GM23338 (cell line): Measurements from ENCODE around the gene PLEKHA7. TPM values are rescaled to one million over a fixed set of nuclear protein-coding genes. Genes with fewer than 3 reads are reported as not detected.

ENCODE experiments used
- ATAC-seq: fragments of 200-7000 bp; cut with Tn5 transposase; 3 replicates; pipeline ENCODE4 v1.9.1; 2020
- DNase-seq: peaks from one replicate; pipeline ENCODE4 v3.0.0-alpha.2; 2015; ENCODE audit warnings: low spot score
- H2AFZ ChIP-seq: fragments of 200-600 bp; sonication (generic); 2 replicates; pipeline ENCODE4 v1.8.0; 2016; ENCODE audit warnings: antibody characterized with exemption, mild to moderate bottlenecking, moderate library complexity
- H3F3A ChIP-seq: fragments of 200-600 bp; sonication (generic); replicated peaks from 2 replicates; pipeline ENCODE4 v1.8.0; 2017; ENCODE audit warnings: antibody characterized with exemption, mixed run types, low read depth
- H3K27ac ChIP-seq: fragments of 200-600 bp; sonication (generic); 2 replicates; pipeline ENCODE4 v1.6.1; 2016; ENCODE audit warnings: low read depth
- H3K27me3 ChIP-seq: fragments of 200-600 bp; sonication (generic); 2 replicates; pipeline ENCODE4 v1.8.0; 2016; ENCODE audit warnings: mild to moderate bottlenecking, mixed run types, moderate library complexity; ENCODE audit not compliant: insufficient read depth
- H3K36me3 ChIP-seq: fragments of 200-600 bp; sonication (generic); 2 replicates; pipeline ENCODE4 v1.8.0; 2016; ENCODE audit warnings: mild to moderate bottlenecking; ENCODE audit not compliant: insufficient read depth
- H3K4me1 ChIP-seq: fragments of 200-600 bp; sonication (generic); 2 replicates; pipeline ENCODE4 v1.8.0; 2016; ENCODE audit warnings: mild to moderate bottlenecking, moderate library complexity; ENCODE audit not compliant: insufficient read depth
- H3K4me2 ChIP-seq: fragments of 200-600 bp; sonication (generic); 2 replicates; pipeline ENCODE4 v1.7.1; 2017; ENCODE audit warnings: mixed run types
- H3K4me3 ChIP-seq: fragments of 200-600 bp; sonication (generic); 2 replicates; pipeline ENCODE4 v1.6.1; 2016; ENCODE audit warnings: mixed run types
- H3K79me2 ChIP-seq: fragments of 200-600 bp; sonication (generic); replicated peaks from 2 replicates; pipeline ENCODE4 v1.8.0; 2017; ENCODE audit warnings: mild to moderate bottlenecking; ENCODE audit not compliant: insufficient read depth
- H3K9me2 ChIP-seq: fragments of 200-600 bp; sonication (generic); 2 replicates; pipeline ENCODE4 v1.8.0; 2017; ENCODE audit not compliant: insufficient read depth
- H4K20me1 ChIP-seq: fragments of 200-600 bp; sonication (generic); replicated peaks from 2 replicates; pipeline ENCODE4 v1.8.0; 2017; ENCODE audit warnings: mild to moderate bottlenecking; ENCODE audit not compliant: insufficient read depth
- H3K27ac Mint-ChIP-seq: 2 replicates; pipeline ENCODE4 v1.8.0; 2020; ENCODE audit warnings: inconsistent platforms, mild to moderate bottlenecking, moderate library complexity, mixed read lengths
- H3K27me3 Mint-ChIP-seq: 3 replicates; pipeline ENCODE4 v1.8.0; 2022; ENCODE audit warnings: low read depth, mild to moderate bottlenecking, moderate library complexity, mixed read lengths, inconsistent platforms; ENCODE audit not compliant: insufficient read depth, poor library complexity
- H3K36me3 Mint-ChIP-seq: 3 replicates; pipeline ENCODE4 v1.8.0; 2021; ENCODE audit warnings: low read depth, mild to moderate bottlenecking, inconsistent platforms, moderate library complexity, mixed read lengths
- H3K4me1 Mint-ChIP-seq: 3 replicates; pipeline ENCODE4 v1.8.0; 2020; ENCODE audit warnings: mild to moderate bottlenecking, inconsistent platforms, mixed read lengths
- H3K4me3 Mint-ChIP-seq: 3 replicates; pipeline ENCODE4 v1.8.0; 2021; ENCODE audit warnings: moderate library complexity, mild to moderate bottlenecking, inconsistent platforms, mixed read lengths
- H3K9me3 Mint-ChIP-seq: 3 replicates; pipeline ENCODE4 v1.8.0; 2020; ENCODE audit warnings: moderate library complexity, mild to moderate bottlenecking, inconsistent platforms, mixed read lengths
- CTCF ChIP-seq, 2 experiments: fragments of 200-600 bp in 1 of 2; sonication (generic) in 1 of 2; conservative IDR thresholded peaks; 2 replicates each; pipeline versions ENCODE4 v1.5.1 to v1.6.1; 2016 to 2017; ENCODE audit warnings: antibody characterized with exemption in 2 of 2, low read depth in 2 of 2, mild to moderate bottlenecking in 2 of 2, moderate library complexity in 1 of 2
- ETS1 ChIP-seq: IDR thresholded peaks from 2 replicates; pipeline ENCODE4 v1.6.1; 2016; ENCODE audit warnings: antibody characterized with exemption
- EZH2phosphoT487 ChIP-seq: fragments of 200-600 bp; sonication (generic); IDR thresholded peaks from one replicate; pipeline ENCODE4 v1.8.1; 2018; ENCODE audit warnings: antibody characterized with exemption; ENCODE audit not compliant: unreplicated experiment
- ZNF462 ChIP-seq: fragments of 250-450 bp; sonication (Bioruptor Pico); IDR thresholded peaks from 2 replicates; pipeline ENCODE4 v1.5.0; 2020; ENCODE audit warnings: mild to moderate bottlenecking, moderate library complexity
- polyA plus RNA-seq: library from polyadenylated mRNA; unstranded; fragments of >200 nt; fragmentation: Nextera tagmentation; extraction: Ambion mirVana; gene quantifications from 2 replicates; pipeline ENCODE4 v1.2.1, GENCODE V29; 2016
- total RNA-seq: library from RNA; depleted of rRNA; stranded (reverse); fragments of >200 nt; shearing (Covaris generic); gene quantifications from 2 replicates; pipeline ENCODE4 v1.2.3, GENCODE V29; 2014

PLEKHA7 gene
- total and polyA plus RNA-seq, 2 experiments from 2014 or later = 9.7 to 15.8 TPM

GRCh38 chr11:16993495-16993894 lies 20.7 kb downstream of the PLEKHA7 start:
- Histone ChIP-seq H3K4me3 (no peak overlapping the region), H4K20me1 (peaks cover 9% of the 10 kb centered on the region), H3K27me3 (no peaks in the 10 kb centered on the region), H2AFZ (no peak overlapping the region), H3K4me2 (no peak overlapping the region), H3K79me2 (peaks cover 8% of the 10 kb centered on the region), H3K36me3 (no peaks in the 10 kb centered on the region), H3F3A (no peaks in the 10 kb centered on the region), H3K9me2 (no peaks in the 10 kb centered on the region), H3K27ac (no peak overlapping the region), H3K4me1 (0 out of 2 replicates have a peak, but pooled peaks cover 2% of the 10 kb centered on the region)
- Mint-ChIP-seq H3K4me1 (peaks cover 11% of the 10 kb centered on the region), H3K27ac (no peak overlapping the region), H3K36me3 (peaks cover 2% of the 10 kb centered on the region; the same call in 2 of the 3 replicates), H3K4me3 (no peak overlapping the region), H3K27me3 (peaks cover 4% of the 10 kb centered on the region), H3K9me3 (no peaks in the 10 kb centered on the region)
- TF ChIP-seq EZH2phosphoT487 (no peak), ZNF462 (CRISPR knock-in tag) (no peak), CTCF (conservative IDR thresholded peaks at IDR 0.05; ENCODE audit: low read depth in 2 of 2) (no peak), ETS1 (no peak)
- DNase-seq (no peak), ATAC-seq (no peak)
